Measurements from ENCODE around the gene ZNF519.

Gene ZNF519

DNA sequence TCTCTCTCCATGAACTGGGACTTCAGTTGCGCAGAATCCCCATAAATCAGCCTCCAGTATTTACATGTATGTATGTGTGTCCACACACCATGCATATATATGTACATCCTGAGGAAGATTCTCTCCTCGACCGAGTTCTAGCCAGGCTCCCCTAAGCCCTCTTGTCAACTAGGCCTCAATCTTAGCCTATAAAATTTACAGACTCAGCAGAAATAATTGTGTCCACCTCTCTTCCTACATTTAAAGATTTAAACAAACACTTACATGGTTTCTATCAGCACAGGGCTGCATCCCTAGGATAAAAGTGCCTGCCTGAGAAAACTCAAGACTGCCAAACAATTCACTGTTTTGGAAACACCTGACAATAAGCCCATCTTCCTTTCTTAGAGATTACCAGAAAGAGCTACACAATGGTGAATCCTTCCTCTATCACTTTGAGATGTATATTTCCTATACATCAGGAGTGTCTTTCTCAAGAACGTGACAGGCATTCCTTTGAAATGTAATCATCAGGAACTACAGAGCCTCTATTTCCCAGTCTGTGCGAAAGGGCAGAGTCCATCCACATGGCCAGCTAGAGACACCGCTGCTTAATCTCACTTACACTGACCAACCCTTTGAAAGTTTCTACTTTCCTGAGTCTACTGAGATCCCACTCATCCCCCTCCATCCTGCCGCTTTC, 39.5 kb downstream of the ZNF519 start:
- DNase-seq, result no peak

DNA sequence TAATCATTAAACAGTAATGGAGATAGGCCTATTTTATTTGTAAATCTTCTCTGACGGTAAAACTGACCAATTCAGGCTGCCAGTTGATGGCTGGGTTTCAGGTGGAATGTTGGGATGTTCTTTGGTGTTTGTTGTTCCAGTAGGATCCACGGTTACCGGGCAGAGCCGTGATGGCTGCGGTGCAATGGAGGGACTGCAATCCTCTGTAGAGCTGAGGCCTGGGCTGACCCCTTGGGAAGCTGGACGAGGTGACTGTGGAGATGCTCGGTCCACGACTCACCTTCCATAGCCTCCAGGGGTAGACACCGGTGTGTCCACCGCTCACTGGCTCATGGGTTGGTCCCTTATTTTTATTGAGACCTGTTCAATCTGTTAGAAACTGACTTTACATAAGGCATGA, 42.5 kb downstream of the ZNF519 start:
- DNase-seq, result no peak

DNA sequence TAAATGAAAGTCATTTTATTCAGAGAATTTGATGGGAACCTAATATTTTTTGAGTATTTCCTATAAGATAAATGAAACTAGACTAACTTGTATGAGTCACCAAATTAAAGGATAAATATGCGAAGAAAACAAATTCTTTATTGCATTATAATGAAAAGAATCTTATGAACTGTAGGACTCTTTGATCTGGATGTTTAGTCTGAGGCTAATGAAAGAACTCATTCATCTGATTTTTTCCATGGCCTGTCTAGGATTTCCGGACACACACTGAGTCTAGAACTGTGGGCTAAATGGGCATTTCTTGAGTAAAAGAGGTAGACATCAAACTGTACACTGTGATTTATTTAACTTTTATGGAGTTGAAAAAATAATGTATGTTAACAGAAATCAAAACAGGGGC, 43.0 kb downstream of the ZNF519 start:
- DNase-seq, result no peak

DNA sequence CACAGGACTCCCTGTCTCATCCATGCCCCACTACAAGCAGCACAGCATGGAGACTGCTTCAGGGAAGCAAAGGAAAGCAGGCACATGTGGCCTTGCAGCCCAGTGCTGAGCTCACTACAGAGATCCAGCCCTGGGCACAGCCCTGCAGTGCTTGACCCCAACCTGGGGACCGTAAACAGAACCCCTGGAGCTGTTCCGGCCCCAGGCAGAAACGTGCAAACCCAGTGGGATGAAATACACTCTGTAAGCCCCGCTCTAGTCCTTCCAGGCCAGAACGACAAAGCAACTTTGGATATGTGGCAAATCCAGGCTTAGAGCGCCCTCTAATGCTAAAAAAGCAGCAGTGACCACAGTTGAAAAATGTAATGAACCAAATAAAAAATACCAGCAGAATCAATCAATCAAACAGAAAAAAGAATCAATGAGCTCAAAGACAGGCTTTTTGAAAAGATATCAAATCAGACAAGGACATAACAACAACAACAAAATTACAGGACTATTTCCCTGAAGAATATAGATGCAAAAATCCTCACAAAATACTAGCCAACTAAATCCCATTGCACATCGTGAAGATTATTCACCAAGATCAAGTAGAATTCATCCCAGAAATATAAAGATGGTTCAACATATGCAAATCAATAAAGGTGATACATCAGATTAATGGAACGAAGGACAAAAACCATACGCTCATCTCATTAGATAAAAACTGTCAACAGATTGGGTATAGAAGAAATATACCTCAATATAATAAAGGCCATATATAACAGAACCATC, 45.6 kb downstream of the ZNF519 start:
- peak; percentile 62 for DNase-seq

DNA sequence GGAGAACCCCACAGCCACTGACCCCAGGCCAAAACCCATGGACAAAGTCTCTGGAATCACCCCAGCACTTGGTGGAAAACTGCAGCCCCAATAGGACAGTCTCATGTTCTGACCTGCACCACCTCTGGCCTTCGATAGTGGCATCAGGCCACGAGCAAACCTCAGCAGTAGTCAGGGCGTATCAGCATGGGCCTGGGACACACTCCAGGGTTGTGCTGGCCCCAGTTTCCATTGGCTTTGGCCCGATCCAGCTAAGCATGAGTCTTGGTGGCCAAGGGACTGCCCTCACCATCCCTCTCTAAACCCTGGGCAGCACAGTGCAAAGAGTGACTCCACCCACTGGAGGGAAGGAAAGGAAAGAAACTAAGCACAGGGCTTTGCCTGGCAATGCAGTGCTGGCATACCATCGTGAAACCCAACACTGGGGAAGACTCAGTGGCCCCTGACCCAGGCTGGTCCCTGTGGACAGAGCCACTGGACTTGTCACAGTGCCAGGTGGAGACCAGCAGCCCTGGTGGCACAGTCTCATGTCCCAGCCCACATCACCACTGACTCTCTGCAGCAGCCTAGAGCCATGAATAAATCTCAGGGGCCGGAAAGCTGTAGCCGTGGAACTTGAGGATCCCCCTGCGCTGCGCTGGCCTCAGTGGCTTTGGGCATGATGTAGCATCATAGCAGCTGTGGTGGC, 46.3 kb downstream of the ZNF519 start:
- no peak for DNase-seq

DNA sequence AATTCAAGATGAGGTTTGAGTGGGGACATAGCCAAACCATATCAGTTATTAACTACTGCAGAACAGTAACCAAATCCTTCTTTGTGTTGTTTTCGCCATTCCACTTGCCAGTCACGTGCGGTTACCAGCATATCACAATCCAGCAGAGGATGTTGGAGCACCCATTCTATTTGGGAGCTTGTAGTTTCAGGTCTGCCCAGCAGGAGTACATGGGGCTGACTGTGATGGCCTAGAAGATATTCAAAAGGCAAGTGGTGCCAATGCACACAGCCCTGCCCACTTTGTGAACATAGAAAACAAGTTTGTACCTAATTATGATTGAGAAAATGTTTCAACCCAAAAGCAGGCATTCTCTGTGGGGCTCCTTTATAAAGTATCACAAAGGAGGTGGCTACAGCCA, 57.0 kb downstream of the ZNF519 start:
- no peak for DNase-seq

DNA sequence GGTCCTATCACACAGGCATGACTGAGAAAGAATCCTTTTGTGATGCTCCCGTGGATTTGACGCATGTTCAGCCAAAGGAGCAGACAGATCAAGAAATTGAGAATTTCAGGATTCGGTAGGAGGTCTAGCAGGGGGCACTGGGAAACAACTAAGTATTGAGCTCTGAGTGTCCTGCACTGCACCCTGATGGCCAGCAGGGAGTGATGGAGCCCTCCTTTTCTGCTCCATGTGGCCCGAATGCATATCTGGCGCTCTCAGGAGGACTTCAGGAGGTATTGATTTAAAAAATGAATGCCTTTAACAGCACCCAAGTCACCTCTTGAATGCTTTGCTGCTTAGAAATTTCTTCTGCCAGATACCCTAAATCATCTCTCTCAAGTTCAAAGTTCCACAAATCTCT, 58.0 kb downstream of the ZNF519 start:
- DNase-seq, result no peak

DNA sequence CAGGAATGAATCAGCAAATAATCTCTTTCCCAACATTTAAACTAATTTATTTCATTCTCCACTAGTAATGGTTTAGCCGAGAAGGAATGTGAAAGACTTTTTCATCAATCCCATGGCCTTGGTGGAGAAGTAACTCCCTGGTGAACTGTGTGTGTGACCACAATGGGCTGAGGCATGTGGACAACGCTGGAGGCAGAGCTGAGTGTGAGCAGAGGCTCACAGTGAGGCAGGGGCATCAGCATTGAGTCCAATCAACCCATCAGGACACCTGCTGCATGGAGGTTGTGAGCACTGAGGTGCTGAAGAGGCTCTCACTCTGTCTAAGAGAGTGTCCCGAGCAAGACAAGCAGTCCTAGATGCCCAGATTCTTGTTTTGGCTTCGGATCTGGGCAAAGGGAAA, 78.6 kb downstream of the ZNF519 start:
- DNase-seq, result no peak
